ENCODE results near the gene KIFAP3.

DNA sequence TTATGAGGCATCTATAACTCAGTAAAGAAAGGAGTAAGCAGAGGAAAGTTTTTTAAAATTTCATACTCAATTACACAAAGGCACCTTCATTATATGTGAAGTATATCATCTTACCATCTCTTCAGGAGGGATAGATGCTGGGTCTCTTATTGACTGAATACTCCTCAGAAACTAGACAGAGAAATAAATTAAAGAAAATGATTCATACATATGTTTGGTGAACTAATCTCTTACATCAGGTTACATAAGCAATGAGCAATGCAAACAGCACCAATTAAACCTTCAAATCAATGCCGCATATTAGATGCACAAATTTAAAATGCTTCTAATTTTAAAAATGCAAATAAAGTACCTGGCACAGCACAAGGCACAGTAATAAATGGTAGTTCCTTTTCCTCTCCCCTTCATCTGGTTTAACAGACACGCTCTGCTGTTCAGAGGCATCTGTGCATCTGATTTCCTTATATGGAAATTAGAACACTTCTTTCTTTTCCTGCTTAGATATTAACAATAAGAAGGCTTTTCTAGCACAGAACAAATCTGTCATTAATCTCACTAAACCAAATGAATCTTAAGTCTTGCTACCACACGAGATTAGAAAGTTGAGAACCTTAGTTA, 200.8 kb downstream of the KIFAP3 start:
- TF ChIP-seq EP300 (IDR thresholded peaks at IDR 0.05; ENCODE audit: borderline replicate concordance), result no peak
- TF ChIP-seq, protein P1, sequence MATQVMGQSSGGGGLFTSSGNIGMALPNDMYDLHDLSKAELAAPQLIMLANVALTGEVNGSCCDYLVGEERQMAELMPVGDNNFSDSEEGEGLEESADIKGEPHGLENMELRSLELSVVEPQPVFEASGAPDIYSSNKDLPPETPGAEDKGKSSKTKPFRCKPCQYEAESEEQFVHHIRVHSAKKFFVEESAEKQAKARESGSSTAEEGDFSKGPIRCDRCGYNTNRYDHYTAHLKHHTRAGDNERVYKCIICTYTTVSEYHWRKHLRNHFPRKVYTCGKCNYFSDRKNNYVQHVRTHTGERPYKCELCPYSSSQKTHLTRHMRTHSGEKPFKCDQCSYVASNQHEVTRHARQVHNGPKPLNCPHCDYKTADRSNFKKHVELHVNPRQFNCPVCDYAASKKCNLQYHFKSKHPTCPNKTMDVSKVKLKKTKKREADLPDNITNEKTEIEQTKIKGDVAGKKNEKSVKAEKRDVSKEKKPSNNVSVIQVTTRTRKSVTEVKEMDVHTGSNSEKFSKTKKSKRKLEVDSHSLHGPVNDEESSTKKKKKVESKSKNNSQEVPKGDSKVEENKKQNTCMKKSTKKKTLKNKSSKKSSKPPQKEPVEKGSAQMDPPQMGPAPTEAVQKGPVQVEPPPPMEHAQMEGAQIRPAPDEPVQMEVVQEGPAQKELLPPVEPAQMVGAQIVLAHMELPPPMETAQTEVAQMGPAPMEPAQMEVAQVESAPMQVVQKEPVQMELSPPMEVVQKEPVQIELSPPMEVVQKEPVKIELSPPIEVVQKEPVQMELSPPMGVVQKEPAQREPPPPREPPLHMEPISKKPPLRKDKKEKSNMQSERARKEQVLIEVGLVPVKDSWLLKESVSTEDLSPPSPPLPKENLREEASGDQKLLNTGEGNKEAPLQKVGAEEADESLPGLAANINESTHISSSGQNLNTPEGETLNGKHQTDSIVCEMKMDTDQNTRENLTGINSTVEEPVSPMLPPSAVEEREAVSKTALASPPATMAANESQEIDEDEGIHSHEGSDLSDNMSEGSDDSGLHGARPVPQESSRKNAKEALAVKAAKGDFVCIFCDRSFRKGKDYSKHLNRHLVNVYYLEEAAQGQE (IDR thresholded peaks at IDR 0.05; ENCODE audit: low read depth), result no peak
- no peak for TF ChIP-seq RAD21 (IDR thresholded peaks at IDR 0.05; ENCODE audit: low read depth)
- no peak for TF ChIP-seq CEBPB (IDR thresholded peaks at IDR 0.05)
- TF ChIP-seq, protein P2, sequence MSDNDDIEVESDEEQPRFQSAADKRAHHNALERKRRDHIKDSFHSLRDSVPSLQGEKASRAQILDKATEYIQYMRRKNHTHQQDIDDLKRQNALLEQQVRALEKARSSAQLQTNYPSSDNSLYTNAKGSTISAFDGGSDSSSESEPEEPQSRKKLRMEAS (IDR thresholded peaks at IDR 0.05), result no peak
- TF ChIP-seq TEAD4 (IDR thresholded peaks at IDR 0.05), result no peak
- no peak for TF ChIP-seq CREB1 (IDR thresholded peaks at IDR 0.05; ENCODE audit: low read depth)
- TF ChIP-seq YY1 (IDR thresholded peaks at IDR 0.05; ENCODE audit: low read depth), result no peak
- no peak for TF ChIP-seq ZBTB7A (IDR thresholded peaks at IDR 0.05; ENCODE audit: low read depth)
- no peak for TF ChIP-seq FOXM1 (IDR thresholded peaks at IDR 0.05; ENCODE audit: borderline replicate concordance, low read depth)
- TF ChIP-seq NFIC (IDR thresholded peaks at IDR 0.05), result no peak
- TF ChIP-seq TAF1 (IDR thresholded peaks at IDR 0.05; ENCODE audit: low read depth), result no peak
- no peak for TF ChIP-seq EGR1 (IDR thresholded peaks at IDR 0.05)

Data from Ishikawa (cell line).